K562 (cell line): ENCODE measurements around the gene TENT4B. TPM values are rescaled to one million over a fixed set of nuclear protein-coding genes. Genes with fewer than 3 reads are reported as not detected.
A peak's percentile ranks its signal among the peaks of the same experiment; 100 is the strongest.

Source experiments
- ATAC-seq: fragments of 200-7000 bp; cut with Tn5 transposase; 3 replicates; pipeline ENCODE4 v1.9.1; 2020; ENCODE audit warnings: moderate library complexity
- BruUV-seq: library from RNA; stranded (reverse); fragments of 400-500 nt; replicated peaks from 2 replicates; lab custom pipeline; 2021; lab: Mats Ljungman, UMichigan
- CTCF ChIA-PET: fragments of 300-600 bp; formaldehyde crosslinking; extraction: SDS; loops from one replicate; lab custom pipeline; 2021; ENCODE audit warnings: low intra/inter-chr PET ratio; lab: Yijun Ruan, JAX
- POLR2A ChIA-PET: fragments of 300-600, 350-650 bp; sonication (Branson Sonifier 250); formaldehyde crosslinking; extraction: SDS; loops from one replicate; lab custom pipeline; 2021; ENCODE audit warnings: antibody characterized with exemption, inconsistent platforms; lab: Yijun Ruan, JAX
- DNase-seq, 4 experiments: peaks; one replicate each; pipeline versions ENCODE4 v3.0.0 to v3.0.0-alpha.2; 2011 to 2018; ENCODE audit warnings: low spot score in 3 of 4, mixed read lengths in 3 of 4; ENCODE audit errors: extremely low read depth in 1 of 4
- FAIRE-seq: peaks from 2 replicates; lab custom pipeline; 2011; peaks lifted over from hg19 to GRCh38; lab: Jason Lieb, UNC
- H2AFZ ChIP-seq: 2 replicates; pipeline ENCODE4 v1.6.0; 2011; ENCODE audit warnings: low read depth, low read length, control low read depth, inconsistent platforms
- H3K27ac ChIP-seq: fragments of 200-600 bp; 3 replicates; pipeline ENCODE4 v1.8.0; 2011; ENCODE audit warnings: low read depth, mild to moderate bottlenecking, control low read depth, inconsistent platforms, low read length, moderate library complexity, mixed read lengths; ENCODE audit errors: extremely low read depth
- H3K27me3 ChIP-seq, 2 experiments: fragments of 300-600 bp in 1 of 2; 2 replicates in 1 of 2; 3 replicates in 1 of 2; pipeline versions ENCODE4 v1.6.0 to v1.8.0; 2011; ENCODE audit warnings: inconsistent platforms in 2 of 2, low read length in 2 of 2, mild to moderate bottlenecking in 1 of 2, mixed read lengths in 1 of 2, moderate library complexity in 1 of 2; ENCODE audit not compliant: control insufficient read depth in 2 of 2, insufficient read depth in 2 of 2
- H3K36me3 ChIP-seq: fragments of 300-600 bp; 3 replicates; pipeline ENCODE4 v1.8.0; 2011; ENCODE audit warnings: mild to moderate bottlenecking, low read length, inconsistent platforms; ENCODE audit not compliant: control insufficient read depth, insufficient read depth
- H3K4me1 ChIP-seq, 2 experiments: fragments of 200-600 bp in 1 of 2; replicated peaks in 1 of 2; 2 replicates in 1 of 2; 3 replicates in 1 of 2; pipeline versions ENCODE4 v1.5.1 to v1.8.0; 2011; ENCODE audit warnings: inconsistent platforms in 2 of 2, low read length in 2 of 2, mild to moderate bottlenecking in 1 of 2, mixed read lengths in 1 of 2, moderate library complexity in 1 of 2; ENCODE audit not compliant: control insufficient read depth in 2 of 2, insufficient read depth in 2 of 2
- H3K4me2 ChIP-seq: 2 replicates; pipeline ENCODE4 v1.6.1; 2011; ENCODE audit warnings: low read length, control low read depth, inconsistent platforms, mixed read lengths; ENCODE audit not compliant: insufficient read depth
- H3K4me3 ChIP-seq: fragments of 200-600 bp; sonication (generic), shearing (Covaris generic); 2 replicates; pipeline ENCODE4 v1.5.1; 2016; ENCODE audit warnings: control low read depth, inconsistent platforms
- H3K79me2 ChIP-seq: fragments of 200-600 bp; 3 replicates; pipeline ENCODE4 v1.8.0; 2011; ENCODE audit warnings: low read length, inconsistent platforms; ENCODE audit not compliant: control insufficient read depth, insufficient read depth
- H3K9ac ChIP-seq, 2 experiments: 2 replicates each; pipeline versions ENCODE4 v1.6.0 to v1.6.1; 2011; ENCODE audit warnings: low read depth in 2 of 2, low read length in 2 of 2, control low read depth in 1 of 2, inconsistent platforms in 1 of 2, mild to moderate bottlenecking in 1 of 2, mixed read lengths in 1 of 2; ENCODE audit not compliant: insufficient read depth in 1 of 2
- H3K9me1 ChIP-seq: one replicate; pipeline ENCODE4 v1.6.0; 2011; ENCODE audit warnings: inconsistent platforms, mild to moderate bottlenecking, low read length, moderate library complexity; ENCODE audit not compliant: control insufficient read depth, insufficient read depth
- H3K9me3 ChIP-seq: replicated peaks from 2 replicates; pipeline ENCODE4 v1.5.1; 2011; ENCODE audit warnings: low read depth, low read length, inconsistent platforms; ENCODE audit not compliant: control insufficient read depth, insufficient read depth
- H4K20me1 ChIP-seq: replicated peaks from 2 replicates; pipeline ENCODE4 v1.6.1; 2011; ENCODE audit warnings: low read length, inconsistent platforms, mixed read lengths; ENCODE audit not compliant: control insufficient read depth, insufficient read depth
- ARID1B ChIP-seq: fragments of 450-650 bp; IDR thresholded peaks from 2 replicates; pipeline ENCODE4 v1.6.1; 2016; ENCODE audit warnings: antibody characterized with exemption, mild to moderate bottlenecking, inconsistent platforms
- BCOR ChIP-seq: fragments of 450-650 bp; IDR thresholded peaks from 2 replicates; pipeline ENCODE4 v1.6.1; 2016
- CBX8 ChIP-seq: fragments of 200-600 bp; sonication (generic); IDR thresholded peaks from 2 replicates; pipeline ENCODE4 v1.6.1; 2012; ENCODE audit warnings: borderline replicate concordance, mixed run types, low read depth, mild to moderate bottlenecking, moderate library complexity, mixed read lengths, low read length, control low read depth, inconsistent platforms; ENCODE audit not compliant: poor library complexity, severe bottlenecking; ENCODE audit errors: extremely low read depth
- COPS2 ChIP-seq: fragments of 450-650 bp; conservative IDR thresholded peaks from 2 replicates; pipeline ENCODE4 v1.6.1; 2016; ENCODE audit warnings: mild to moderate bottlenecking, moderate library complexity
- CREB1 ChIP-seq, 2 experiments: sonication (generic) in 1 of 2; formaldehyde crosslinking in 1 of 2; IDR thresholded peaks; 2 replicates each; pipeline versions ENCODE4 v1.6.1 to v1.8.0; 2012 to 2022; ENCODE audit warnings: inconsistent platforms in 1 of 2, mild to moderate bottlenecking in 1 of 2, missing genetic modification reagents in 1 of 2, moderate library complexity in 1 of 2
- ERF ChIP-seq: fragments of 450-650 bp; formaldehyde crosslinking; IDR thresholded peaks from 2 replicates; pipeline ENCODE4 v1.4.0; 2020; ENCODE audit warnings: mild to moderate bottlenecking, mixed read lengths
- ETV5 ChIP-seq: sonication (generic); formaldehyde crosslinking; IDR thresholded peaks from 2 replicates; pipeline ENCODE4 v1.4.0; 2020; ENCODE audit warnings: low read depth, mild to moderate bottlenecking, missing genetic modification reagents
- IRF1 ChIP-seq: sonication (generic); formaldehyde crosslinking; IDR thresholded peaks from 2 replicates; pipeline ENCODE4 v1.8.0; 2022; ENCODE audit warnings: missing genetic modification reagents, mild to moderate bottlenecking, borderline replicate concordance
- KLF6 ChIP-seq: fragments of 250-450 bp; sonication (Bioruptor Pico); IDR thresholded peaks from 2 replicates; pipeline ENCODE4 v1.4.0; 2020; ENCODE audit warnings: mild to moderate bottlenecking, moderate library complexity, borderline replicate concordance
- NFXL1 ChIP-seq: fragments of 450-650 bp; formaldehyde crosslinking; IDR thresholded peaks from 2 replicates; pipeline ENCODE4 v1.4.0; 2021; ENCODE audit warnings: mild to moderate bottlenecking
- NR2F6 ChIP-seq: fragments of 450-650 bp; formaldehyde crosslinking; IDR thresholded peaks from 2 replicates; pipeline ENCODE4 v1.4.0; 2020; ENCODE audit warnings: mild to moderate bottlenecking
- NR3C1 ChIP-seq: sonication (generic); formaldehyde crosslinking; IDR thresholded peaks from 2 replicates; pipeline ENCODE4 v1.8.1; 2022; ENCODE audit warnings: missing genetic modification reagents
- PHTF2 ChIP-seq: fragments of 250-450 bp; sonication (Bioruptor Pico); IDR thresholded peaks from 2 replicates; pipeline ENCODE4 v1.5.0; 2021; ENCODE audit warnings: mild to moderate bottlenecking
- POLR2G ChIP-seq: fragments of 200-400 bp; formaldehyde crosslinking; IDR thresholded peaks from 2 replicates; pipeline ENCODE4 v1.6.1; 2017; ENCODE audit warnings: low read depth, mild to moderate bottlenecking, antibody characterized with exemption, low read length, moderate library complexity
- RBFOX2 ChIP-seq: fragments of 200-400 bp; formaldehyde crosslinking; IDR thresholded peaks from 2 replicates; pipeline ENCODE4 v1.6.1; 2017; ENCODE audit warnings: low read depth, mild to moderate bottlenecking, low read length, moderate library complexity
- SETDB1 ChIP-seq: IDR thresholded peaks from one replicate; pipeline ENCODE4 v1.6.1; 2012; ENCODE audit warnings: low read length, control low read depth, inconsistent platforms
- SRSF7 ChIP-seq: fragments of 200-400 bp; formaldehyde crosslinking; optimal IDR thresholded peaks from 2 replicates; pipeline ENCODE3; 2017; ENCODE audit warnings: mild to moderate bottlenecking, low read depth, low read length
- ZFP36 ChIP-seq: fragments of 150-350 bp; IDR thresholded peaks from 2 replicates; pipeline ENCODE4 v1.6.1; 2018; ENCODE audit warnings: low read length, low read depth; ENCODE audit not compliant: partially characterized antibody
- ZNF239 ChIP-seq: fragments of 250-450 bp; sonication (Bioruptor Pico); IDR thresholded peaks from 2 replicates; pipeline ENCODE4 v1.4.0; 2020; ENCODE audit warnings: mild to moderate bottlenecking
- ZNF644 ChIP-seq: fragments of 200-800 bp; sonication (Bioruptor generic); IDR thresholded peaks from 2 replicates; pipeline ENCODE4 v1.6.1; 2016; ENCODE audit warnings: low read depth, missing genetic modification characterization, missing compliant biosample characterization
- WGBS: fragments of 100-300 bp; shearing (Covaris generic); methylation state at CpG from one replicate; pipeline ENCODE4 v1.1.6; 2016; ENCODE audit warnings: low coverage, mixed read lengths; ENCODE audit not compliant: insufficient coverage; ENCODE audit errors: missing lambda C conversion rate; 5-methylcytosine and 5-hydroxymethylcytosine counted together
- in situ Hi-C: fragments of 300-500 bp; cut with MboI; formaldehyde crosslinking; loops from 4 replicates; pipeline ENCODE4 v1.15.0; 2018; ENCODE audit warnings: inconsistent platforms, mixed read lengths
- intact Hi-C: fragments of 100-400 bp; cut with micrococcal nuclease; formaldehyde crosslinking; loops from 2 replicates; pipeline ENCODE4 v1.14.2; 2022
- polyA plus RNA-seq, 8 experiments: library from polyadenylated mRNA; depleted of rRNA in 4 of 8; stranded (reverse) in 5 of 8; unstranded in 3 of 8; fragments of >200 nt; fragmentation: Nextera tagmentation in 2 of 8; fragmentation: Illumina TruSeq in 1 of 8; extraction: Ambion mirVana in 2 of 8; extraction: Trizol in 1 of 8; gene quantifications; 2 replicates each; pipeline versions ENCODE4 v1.2.1 to v1.2.3, GENCODE V29; 2011 to 2014; ENCODE audit warnings: inconsistent platforms in 1 of 8, missing spikeins in 1 of 8
- total RNA-seq, 7 experiments: library from RNA; depleted of rRNA in 6 of 7; stranded (reverse); fragments of >200 nt in 6 of 7; fragmentation: Illumina TruSeq in 2 of 7; extraction: Trizol in 2 of 7; gene quantifications; 2 replicates each; pipeline versions ENCODE4 v1.2.1 to v1.2.3, GENCODE V29; 2011 to 2021; ENCODE audit warnings: low replicate concordance in 1 of 7

Gene TENT4B
- total and polyA plus RNA-seq, 9 of the 15 experiments (the other 6 are each of a cell fraction or from before 2014, with no cell fraction given) = 5.2 to 8.4 (median 7.0) TPM

GRCh38 chr16:50274326-50275097, 121.4 kb downstream of the TENT4B start:
- no peaks in the 10 kb centered on the region for H3K27me3 ChIP-seq
- peaks cover 54% of the 10 kb centered on the region for H3K36me3 ChIP-seq
- H3K4me3 ChIP-seq = no peak overlapping the region
- H3K9ac ChIP-seq = peak overlapping the region; percentile 28 to 86; a peak in 3 of 4 replicates
- H2AFZ ChIP-seq = no peak overlapping the region
- ATAC-seq (no peak), DNase-seq (peak in 2 of 4 experiments; percentile 54 to 58), FAIRE-seq (no peak)
- H3K9me3 ChIP-seq = no peaks in the 10 kb centered on the region
- intact Hi-C loops = no loop called here
- WGBS = 79% methylated on average over 12 of the region's 18 CpGs
- CTCF ChIA-PET = no interaction called here
- H3K4me1 ChIP-seq = peaks cover 40 to 69% of the 10 kb centered on the region in 2 experiments
- POLR2A ChIA-PET = interaction anchor here (1.0 to 5.1 kb wide), 5 partner anchors 11 to 29 kb away, joined by 3 to 34 read pairs (median 3); no protein-coding TSS in a partner anchor
- no TSS peak for BruUV-seq
- in situ Hi-C loops = loop anchor here (25.0 kb wide), 1 partner anchor 1662 kb away; the partner anchor contains the start of gene N4BP1
- peak overlapping the region; percentile 53 for H3K4me2 ChIP-seq
- H3K9me1 ChIP-seq = peaks cover 5% of the 10 kb centered on the region
- H4K20me1 ChIP-seq = peaks cover 29% of the 10 kb centered on the region
- H3K79me2 ChIP-seq = peaks cover 98% of the 10 kb centered on the region
- TF ChIP-seq ARID1B (no peak), SRSF7 (no peak), SETDB1 (no peak), NFXL1 (CRISPR knock-in tag) (no peak), RBFOX2 (peak; percentile 49), ERF (CRISPR knock-in tag) (no peak), KLF6 (no peak), BCOR (peak; percentile 59; the same call in 1 of the 2 replicates), ZFP36 (peak; percentile 43), CBX8 (no peak), NR2F6 (no peak), ETV5 (CRISPR knock-in tag) (no peak), IRF1 (CRISPR knock-in tag) (no peak), POLR2G (peak; percentile 8; the same call in 1 of the 2 replicates), ZNF644 (tag) (no peak), PHTF2 (CRISPR knock-in tag) (no peak), COPS2 (no peak), CREB1 (IDR thresholded peaks at IDR 0.05) (no peak), CREB1 (CRISPR knock-in tag; IDR thresholded peaks at IDR 0.05) (no peak), NR3C1 (CRISPR knock-in tag) (no peak), ZNF239 (CRISPR knock-in tag) (no peak)
- peak overlapping the region; percentile 59 for H3K27ac ChIP-seq
